Hepatocyte (in vitro differentiated cells): ENCODE measurements around the gene RXRA.

ENCODE experiments used
- EZH2 ChIP-seq: fragments of 200-600 bp; sonication (generic); IDR thresholded peaks from 2 replicates; pipeline ENCODE4 v1.6.1; 2016; ENCODE audit warnings: antibody characterized with exemption, mild to moderate bottlenecking, borderline replicate concordance
- EZH2phosphoT487 ChIP-seq: fragments of 200-600 bp; sonication (generic); IDR thresholded peaks from one replicate; pipeline ENCODE4 v1.6.1; 2018; ENCODE audit warnings: antibody characterized with exemption, mild to moderate bottlenecking, low read depth, moderate library complexity; ENCODE audit not compliant: unreplicated experiment, severe bottlenecking
- TF ChIP-seq, protein P1 (sequence below): fragments of 200-600 bp; sonication (generic); IDR thresholded peaks from 2 replicates; pipeline ENCODE4 v1.5.1; 2016; ENCODE audit warnings: antibody characterized with exemption, mild to moderate bottlenecking; ENCODE audit not compliant: poor library complexity

DNA sequence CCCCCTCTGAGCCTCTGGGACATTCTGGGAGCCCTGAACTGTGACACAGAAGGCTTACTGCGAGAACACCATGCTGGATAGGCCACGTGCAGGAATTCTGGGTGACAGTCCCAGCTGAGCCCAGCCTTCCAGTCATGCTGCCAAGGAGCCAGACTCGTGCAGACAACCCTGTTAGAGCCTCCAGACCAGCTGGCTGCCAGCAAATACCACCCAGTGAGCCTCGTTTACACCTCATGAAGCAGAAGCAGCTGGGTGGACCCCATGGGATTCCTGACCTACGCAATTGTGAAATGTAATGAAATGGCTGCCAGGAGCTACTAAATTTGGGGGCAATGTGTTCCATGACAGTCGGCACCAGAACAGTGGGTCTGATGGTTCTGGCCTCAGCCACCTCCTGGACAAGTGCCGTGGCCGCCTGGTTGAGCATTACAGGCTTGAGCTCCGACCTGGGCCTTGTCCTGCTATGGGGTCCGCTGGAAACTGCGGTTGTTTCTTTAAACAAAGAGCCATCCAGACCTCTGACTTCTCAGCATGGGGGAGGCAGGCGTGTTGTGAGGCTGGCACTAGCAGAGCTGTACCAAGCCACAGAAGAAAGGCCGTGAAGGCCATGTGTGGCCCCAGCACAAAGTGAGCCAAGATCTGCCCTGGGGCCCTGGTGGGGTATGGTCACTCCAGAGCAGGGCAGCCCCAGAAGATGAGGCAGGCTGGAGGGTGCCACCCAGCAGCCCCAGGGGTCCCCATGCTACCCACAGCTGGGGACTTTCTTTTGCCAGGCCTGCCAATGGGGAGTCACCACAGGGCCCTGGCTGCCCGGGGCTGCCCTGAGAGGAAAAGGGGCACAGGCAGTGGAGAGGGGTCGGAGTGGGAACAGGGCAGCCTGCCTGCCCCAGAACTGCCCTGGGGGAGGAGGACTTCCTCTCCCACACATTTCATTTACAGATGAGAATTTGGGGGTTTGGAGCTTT, 19.3 kb upstream of the RXRA start:
- TF ChIP-seq, protein P1, sequence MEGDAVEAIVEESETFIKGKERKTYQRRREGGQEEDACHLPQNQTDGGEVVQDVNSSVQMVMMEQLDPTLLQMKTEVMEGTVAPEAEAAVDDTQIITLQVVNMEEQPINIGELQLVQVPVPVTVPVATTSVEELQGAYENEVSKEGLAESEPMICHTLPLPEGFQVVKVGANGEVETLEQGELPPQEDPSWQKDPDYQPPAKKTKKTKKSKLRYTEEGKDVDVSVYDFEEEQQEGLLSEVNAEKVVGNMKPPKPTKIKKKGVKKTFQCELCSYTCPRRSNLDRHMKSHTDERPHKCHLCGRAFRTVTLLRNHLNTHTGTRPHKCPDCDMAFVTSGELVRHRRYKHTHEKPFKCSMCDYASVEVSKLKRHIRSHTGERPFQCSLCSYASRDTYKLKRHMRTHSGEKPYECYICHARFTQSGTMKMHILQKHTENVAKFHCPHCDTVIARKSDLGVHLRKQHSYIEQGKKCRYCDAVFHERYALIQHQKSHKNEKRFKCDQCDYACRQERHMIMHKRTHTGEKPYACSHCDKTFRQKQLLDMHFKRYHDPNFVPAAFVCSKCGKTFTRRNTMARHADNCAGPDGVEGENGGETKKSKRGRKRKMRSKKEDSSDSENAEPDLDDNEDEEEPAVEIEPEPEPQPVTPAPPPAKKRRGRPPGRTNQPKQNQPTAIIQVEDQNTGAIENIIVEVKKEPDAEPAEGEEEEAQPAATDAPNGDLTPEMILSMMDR, result no peak
- TF ChIP-seq EZH2phosphoT487 (no peak), EZH2 (no peak)
